ENCODE data around the gene SMYD3.

SMYD3 gene

GRCh38 chr1:246267426-246267825 is 239.7 kb downstream of the SMYD3 start:
- no peak for DNase-seq

DNA sequence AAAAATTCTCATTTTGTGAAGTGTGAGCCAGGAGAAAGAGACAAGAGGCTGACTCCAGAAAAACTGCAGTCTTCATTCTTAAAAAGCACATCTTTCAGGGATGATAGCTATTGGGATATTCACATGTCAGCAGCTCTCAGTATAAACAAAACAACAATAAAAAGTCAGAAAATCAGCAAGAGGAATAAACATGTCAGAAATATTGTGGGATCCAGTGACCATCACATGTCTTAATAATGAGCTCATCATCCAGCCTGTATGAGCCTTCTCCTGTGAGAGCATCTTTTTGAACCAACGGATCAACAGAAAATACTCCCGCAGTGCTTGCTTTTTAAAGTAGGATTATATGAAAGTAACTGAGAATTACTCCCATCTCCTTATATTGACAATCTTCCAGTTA is 241.6 kb downstream of the SMYD3 start:
- DNase-seq: no peak

- no peak for DNase-seq
Measured at GRCh38 chr1:246262281-246262680, 244.8 kb downstream of the SMYD3 start.

- DNase-seq: no peak
Measured at GRCh38 chr1:246261639-246262038, 245.4 kb downstream of the SMYD3 start.

DNA sequence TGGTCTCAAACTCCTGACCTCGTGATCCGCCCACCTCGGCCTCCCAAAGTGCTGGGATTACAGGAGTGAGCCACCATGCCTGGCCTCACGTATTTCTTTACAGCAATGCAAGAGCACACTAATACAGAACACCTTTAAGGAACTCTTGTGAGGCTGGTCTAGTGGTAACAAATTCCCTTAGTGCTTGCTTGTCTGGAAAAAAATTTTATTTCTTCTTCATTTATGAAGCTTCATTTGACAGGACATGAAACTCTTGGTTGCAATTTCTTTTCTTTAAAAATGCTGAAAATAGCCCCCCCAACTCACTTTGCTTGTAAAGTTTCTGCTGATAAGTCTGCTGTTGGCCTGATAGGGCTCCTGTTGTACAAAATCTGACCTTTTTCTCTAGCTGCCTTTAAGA is 248.8 kb downstream of the SMYD3 start:
- no peak for DNase-seq

DNA sequence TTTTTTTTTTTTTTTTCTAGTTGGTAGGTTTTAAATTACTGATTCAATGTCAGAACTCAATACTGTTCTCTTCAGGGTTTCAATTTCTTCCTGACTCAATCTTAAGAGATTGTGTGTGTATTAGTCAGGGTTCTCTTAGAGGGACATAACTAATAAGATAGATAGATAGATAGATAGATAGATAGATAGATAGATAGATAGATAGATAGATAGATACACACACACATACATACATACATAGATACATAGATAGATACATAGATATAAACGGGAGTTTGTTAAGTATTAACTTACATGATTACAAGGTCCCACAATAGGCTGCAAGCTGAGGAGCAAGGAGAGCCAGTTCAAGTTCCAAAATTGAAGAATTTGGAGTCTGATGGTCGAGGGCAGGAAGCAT is 251.3 kb downstream of the SMYD3 start:
- no peak for DNase-seq

DNA sequence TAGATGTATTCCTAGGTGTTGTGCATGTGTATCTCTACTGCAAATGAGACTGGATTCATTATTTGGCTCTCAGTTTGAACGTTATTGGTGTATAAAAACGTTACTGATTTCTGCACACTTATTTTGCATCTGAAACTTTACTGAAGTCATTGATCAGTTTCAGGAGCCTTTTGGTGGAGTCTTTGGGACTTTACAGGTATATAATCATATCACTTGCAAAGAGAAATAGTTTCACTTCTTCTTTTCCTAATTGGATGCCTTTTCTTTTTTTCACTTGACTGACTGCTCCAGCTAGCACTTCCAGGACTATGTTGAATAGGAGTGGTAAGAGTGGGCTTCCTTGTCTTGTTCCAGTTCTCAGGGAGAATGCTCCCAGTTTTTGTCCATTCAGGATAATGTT is 252.2 kb downstream of the SMYD3 start:
- no peak for DNase-seq

GRCh38 chr1:246246430-246246829 is 260.6 kb downstream of the SMYD3 start:
- DNase-seq: no peak

DNA sequence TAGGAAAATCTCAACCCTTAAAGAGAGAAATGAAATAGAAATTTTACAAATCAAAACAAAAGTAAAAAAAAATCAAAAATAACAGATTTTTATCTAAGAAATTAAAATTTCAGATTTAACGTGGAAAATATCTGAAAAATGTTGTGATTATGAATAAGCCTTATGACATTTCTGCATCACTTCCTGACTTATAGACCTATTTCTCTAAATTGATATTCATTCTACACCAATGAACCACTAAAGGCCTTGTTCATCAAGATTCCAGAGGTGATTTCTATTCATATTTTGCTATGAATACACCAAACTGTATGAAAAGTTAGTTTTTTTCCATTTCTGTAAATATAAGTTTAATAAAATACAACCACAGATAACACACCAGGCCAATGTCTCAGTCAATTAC is 261.5 kb downstream of the SMYD3 start:
- no peak for DNase-seq

DNA sequence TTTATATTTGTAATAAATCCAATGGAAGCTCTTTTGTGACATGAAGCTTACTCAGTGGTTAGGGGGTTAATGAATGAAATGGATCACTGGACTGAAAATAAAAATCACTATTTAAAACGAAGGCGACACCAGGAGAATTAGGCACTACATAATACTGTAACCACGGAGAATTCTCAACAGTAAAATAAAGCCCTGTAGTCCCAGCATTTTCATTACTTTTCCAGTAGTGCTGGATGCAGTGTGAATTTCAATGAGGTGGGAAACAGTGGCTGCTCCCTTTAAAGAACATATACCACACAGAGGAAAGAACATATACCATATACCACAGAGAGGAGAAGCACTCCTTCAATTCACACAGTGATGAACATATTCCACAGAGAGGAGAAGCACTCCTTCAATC is 275.0 kb downstream of the SMYD3 start:
- DNase-seq: no peak

DNA sequence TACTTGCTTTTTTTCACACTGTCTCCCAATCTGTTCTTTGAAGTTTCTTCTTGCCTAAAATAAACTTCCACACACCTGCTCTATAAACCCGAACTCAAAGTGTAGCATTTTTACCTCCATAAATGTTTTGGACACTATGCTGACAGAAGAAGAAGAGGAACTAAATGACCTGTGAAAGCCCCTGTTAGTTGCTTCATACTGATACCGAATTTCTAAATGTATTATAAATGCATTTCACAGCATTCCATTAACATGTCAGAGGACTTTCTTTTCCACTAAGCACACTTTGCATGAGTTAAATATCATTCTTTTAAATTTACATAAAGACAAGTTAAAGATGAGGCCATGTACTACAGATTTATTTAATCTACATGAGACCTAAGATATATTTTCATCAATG is 281.0 kb downstream of the SMYD3 start:
- DNase-seq: no peak

- no peak for DNase-seq
Measured at GRCh38 chr1:246221485-246222255, 285.4 kb downstream of the SMYD3 start.

- no peak for DNase-seq
Measured at GRCh38 chr1:246220495-246221065, 286.5 kb downstream of the SMYD3 start.

DNA sequence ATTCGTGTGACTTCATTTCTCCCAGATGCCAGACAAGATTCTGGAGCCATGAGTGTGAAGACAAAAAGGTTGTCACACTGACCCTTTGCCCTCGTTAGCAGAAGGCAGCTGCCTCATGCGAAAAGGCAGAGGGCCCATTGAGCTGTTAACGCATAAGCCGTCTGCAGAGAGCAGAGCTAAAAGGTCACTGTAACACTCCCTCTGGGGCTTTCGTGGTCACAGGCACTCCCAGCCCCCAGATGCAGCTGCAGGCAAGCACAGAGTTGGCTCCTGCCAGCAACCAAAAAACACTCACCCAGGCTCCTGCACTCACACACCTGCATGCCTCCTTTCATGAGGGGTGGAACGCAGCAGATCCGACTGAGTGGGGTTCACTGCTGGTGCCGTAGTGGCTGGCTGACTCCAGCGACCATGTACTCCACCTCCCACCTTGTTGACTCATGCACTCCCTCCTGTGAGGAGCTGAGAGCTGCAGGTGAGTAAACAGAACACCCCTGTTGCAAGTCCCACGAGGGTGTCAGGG is 287.5 kb downstream of the SMYD3 start:
- DNase-seq: peak; percentile 87

DNA sequence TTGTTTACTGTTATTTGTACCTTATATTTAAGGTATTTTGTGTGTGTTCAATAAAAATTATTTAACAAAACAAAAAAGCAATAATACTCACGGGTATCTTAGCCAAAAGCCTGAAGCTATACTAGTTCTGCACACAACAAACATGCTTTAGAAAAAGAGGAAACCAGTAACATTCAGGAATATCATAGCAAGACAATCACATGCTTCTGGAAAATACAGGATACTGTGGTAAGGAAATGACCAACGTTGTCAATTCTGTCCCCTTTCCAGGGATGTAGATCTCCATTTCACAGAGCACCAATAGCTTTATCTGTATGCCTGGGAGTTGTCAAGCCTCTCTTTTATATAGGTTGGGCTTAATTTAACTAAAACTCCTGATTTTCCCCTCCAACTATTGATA is 288.4 kb downstream of the SMYD3 start:
- DNase-seq: no peak

DNA sequence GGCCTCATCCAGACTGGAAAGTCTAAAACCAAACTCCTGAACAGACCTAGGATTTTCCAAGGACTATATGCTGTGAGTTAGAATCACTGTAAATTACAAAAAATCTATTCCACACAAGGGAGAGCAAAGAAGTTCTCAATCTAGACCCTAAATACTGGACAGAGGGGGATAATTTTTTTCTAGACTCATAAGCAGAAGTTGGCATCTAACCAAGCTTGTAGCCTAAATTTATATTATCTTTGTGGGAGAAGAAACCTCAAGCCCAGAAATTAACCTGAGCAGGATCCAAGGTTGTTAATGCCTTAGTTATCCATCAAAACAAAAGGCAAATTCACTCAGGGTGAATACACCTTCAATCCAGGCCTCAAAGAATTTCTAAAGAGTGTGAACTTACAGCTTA is 290.2 kb downstream of the SMYD3 start:
- DNase-seq: no peak

- DNase-seq: no peak
Measured at GRCh38 chr1:246215510-246215903, 291.6 kb downstream of the SMYD3 start.

- no peak for DNase-seq
Measured at GRCh38 chr1:246214708-246215509, 292.2 kb downstream of the SMYD3 start.

GRCh38 chr1:246213947-246214346 is 293.1 kb downstream of the SMYD3 start:
- DNase-seq: no peak

- DNase-seq: no peak
Measured at GRCh38 chr1:246213502-246213901, 293.6 kb downstream of the SMYD3 start.

DNA sequence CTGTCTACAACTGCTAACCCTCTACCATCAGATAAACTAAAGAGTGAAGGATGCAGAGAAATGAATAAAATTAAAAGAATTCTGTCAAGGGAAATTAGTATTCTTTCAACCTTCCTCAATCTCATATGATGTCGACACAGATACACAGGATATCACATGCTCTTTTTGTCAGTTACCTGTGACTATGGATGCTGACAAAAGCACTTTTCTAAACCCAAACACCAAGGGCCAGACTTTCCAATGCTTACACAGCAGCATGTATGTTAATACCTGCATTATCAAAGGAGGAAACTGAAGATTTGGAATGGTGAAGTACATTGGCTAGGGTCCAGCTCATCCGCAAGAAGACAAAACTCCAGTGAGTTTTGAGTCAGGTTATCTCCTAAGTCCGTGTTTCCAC is 294.0 kb downstream of the SMYD3 start:
- no peak for DNase-seq

DNA sequence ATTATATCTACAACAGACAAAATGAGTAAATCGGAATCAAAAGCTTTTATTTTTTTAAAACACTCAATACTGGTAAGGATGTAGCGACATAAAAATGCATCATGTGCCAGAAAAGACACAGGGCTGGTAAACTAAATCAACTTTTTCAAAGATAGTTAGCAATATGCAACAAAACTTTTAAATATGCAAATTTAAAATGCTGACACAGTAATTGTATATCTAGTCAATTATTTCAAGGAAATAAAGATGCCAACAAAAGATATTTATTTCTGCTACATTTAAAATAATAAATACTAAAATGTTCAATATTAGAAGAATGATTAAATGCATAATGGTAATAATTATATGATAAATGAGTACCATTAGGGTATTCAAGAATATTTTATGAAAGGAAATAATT is 295.1 kb downstream of the SMYD3 start:
- no peak for DNase-seq

DNA sequence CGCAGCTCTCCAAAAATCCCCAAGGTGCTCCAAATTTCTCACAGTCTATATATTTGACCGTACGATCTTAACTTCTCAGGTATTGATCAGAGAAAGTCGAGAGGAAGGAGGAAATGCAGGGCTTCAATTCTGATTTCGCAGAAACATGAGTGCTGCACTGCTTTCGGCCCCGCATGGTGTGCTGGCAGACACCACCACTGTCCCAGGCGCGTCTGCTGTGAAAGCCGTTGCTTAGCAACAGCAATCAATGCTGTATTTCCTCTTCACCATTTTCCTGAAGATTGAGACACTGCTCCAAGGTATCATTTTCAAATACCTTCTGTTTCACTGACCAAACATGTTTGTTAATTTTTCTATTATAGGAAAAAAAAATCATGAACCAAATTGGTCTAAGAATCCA is 296.3 kb downstream of the SMYD3 start:
- DNase-seq: peak; percentile 37

GRCh38 chr1:246208105-246208504 is 299.0 kb downstream of the SMYD3 start:
- DNase-seq: no peak

All from NCI-H1105 treated with DMSO at 0.1 percent for 48 hours (cell line).